Body of pancreas (tissue), 4 donors: ENCODE data around the gene UBQLN3.

Experiments used
- CTCF ChIP-seq, 7 experiments: fragments of 450-650 bp in 4 of 7; fragments of 200-600 bp in 3 of 7; sonication (generic) in 3 of 7; IDR thresholded peaks; one replicate each; pipeline ENCODE4 v1.5.1; 2016 to 2019; ENCODE audit warnings: antibody characterized with exemption in 7 of 7
- POLR2A ChIP-seq, 3 donors: fragments of 450-650 bp; IDR thresholded peaks; one replicate each; pipeline ENCODE4 v1.6.1; 2016; ENCODE audit warnings: antibody characterized with exemption in 3 of 3, mild to moderate bottlenecking in 2 of 3

DNA sequence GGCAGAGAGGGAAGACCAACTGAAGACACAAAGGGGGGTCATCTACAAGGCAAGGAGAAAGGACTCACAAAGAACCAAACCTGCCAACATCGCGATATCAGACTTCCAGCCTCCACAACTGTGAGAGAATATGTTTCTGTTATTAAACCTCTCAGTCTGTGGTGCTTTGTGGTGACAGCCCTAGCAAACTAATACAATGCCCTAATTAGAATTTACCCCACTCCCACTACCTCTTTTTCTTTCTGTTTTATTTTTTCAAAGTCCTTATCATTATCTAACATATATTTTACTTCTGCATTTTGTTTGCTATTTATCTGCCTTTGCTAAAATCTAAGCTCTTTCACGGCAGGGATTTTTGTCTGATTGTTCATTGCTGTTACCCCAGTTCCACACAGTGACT lies 23.8 kb downstream of the UBQLN3 start:
- no peak for TF ChIP-seq CTCF (IDR thresholded peaks at IDR 0.05)
- no peak for TF ChIP-seq POLR2A (IDR thresholded peaks at IDR 0.05)
